ENCODE data around the gene LY6G5C. TPM values are rescaled to one million over a fixed set of nuclear protein-coding genes. Genes with fewer than 3 reads are reported as not detected.

Gene LY6G5C
- total RNA-seq, 2 donors from 2014 or later, result 1.2 to 4.9 TPM

DNA sequence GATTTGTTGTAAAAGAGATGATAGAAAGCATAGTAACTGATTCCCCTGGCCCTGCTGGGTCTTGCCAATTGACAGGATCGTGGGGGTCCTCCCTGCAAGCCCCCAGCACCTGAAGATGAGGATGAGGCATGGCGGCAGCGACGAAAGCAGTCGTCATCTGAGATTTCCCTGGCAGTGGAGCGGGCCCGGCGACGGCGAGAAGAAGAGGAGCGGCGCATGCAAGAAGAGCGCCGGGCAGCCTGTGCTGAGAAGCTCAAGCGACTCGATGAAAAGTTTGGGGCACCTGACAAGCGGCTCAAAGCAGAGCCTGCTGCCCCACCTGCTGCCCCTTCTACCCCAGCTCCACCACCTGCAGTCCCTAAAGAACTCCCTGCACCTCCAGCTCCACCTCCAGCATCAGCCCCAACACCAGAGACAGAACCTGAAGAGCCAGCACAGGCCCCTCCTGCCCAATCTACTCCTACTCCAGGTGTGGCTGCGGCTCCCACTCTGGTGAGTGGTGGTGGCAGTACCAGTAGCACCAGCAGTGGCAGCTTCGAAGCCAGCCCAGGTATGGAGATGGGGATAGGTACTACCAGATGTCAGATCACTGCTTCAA is 53.1 kb downstream of the LY6G5C start:
- Histone ChIP-seq H3K9me3 (no peaks in the 10 kb centered on the region), H3K36me3 (peaks cover 96% of the 10 kb centered on the region), H3K27ac (no peak overlapping the region), H3K4me3 (no peak overlapping the region), H3K4me1 (peaks cover 0 to 1% of the 10 kb centered on the region in 2 donors), H3K27me3 (no peaks in the 10 kb centered on the region)
- no peak for DNase-seq (ENCODE audit: low spot score)
- TF ChIP-seq, protein P1, sequence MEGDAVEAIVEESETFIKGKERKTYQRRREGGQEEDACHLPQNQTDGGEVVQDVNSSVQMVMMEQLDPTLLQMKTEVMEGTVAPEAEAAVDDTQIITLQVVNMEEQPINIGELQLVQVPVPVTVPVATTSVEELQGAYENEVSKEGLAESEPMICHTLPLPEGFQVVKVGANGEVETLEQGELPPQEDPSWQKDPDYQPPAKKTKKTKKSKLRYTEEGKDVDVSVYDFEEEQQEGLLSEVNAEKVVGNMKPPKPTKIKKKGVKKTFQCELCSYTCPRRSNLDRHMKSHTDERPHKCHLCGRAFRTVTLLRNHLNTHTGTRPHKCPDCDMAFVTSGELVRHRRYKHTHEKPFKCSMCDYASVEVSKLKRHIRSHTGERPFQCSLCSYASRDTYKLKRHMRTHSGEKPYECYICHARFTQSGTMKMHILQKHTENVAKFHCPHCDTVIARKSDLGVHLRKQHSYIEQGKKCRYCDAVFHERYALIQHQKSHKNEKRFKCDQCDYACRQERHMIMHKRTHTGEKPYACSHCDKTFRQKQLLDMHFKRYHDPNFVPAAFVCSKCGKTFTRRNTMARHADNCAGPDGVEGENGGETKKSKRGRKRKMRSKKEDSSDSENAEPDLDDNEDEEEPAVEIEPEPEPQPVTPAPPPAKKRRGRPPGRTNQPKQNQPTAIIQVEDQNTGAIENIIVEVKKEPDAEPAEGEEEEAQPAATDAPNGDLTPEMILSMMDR (IDR thresholded peaks at IDR 0.05), result no peak

DNA sequence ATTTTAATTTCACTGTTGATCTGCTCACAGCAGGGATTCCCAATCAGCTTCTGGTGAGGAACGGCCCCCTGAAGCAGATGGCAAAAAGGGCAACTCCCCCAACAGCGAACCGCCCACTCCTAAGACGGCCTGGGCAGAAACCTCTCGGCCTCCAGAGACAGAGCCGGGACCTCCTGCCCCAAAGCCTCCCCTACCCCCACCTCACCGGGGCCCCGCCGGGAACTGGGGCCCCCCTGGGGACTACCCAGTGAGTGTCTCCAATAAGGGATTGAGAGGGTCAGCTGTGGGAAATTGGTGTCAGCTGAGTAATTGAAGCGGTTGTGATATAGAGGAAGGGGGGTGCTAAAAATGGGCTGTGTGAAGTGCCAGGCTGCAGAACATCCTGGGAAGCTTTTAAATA is 53.9 kb downstream of the LY6G5C start:
- Histone ChIP-seq H3K4me3 (no peak overlapping the region), H3K36me3 (peaks cover 88% of the 10 kb centered on the region), H3K27me3 (no peaks in the 10 kb centered on the region), H3K4me1 (peaks cover 0 to 10% of the 10 kb centered on the region in 2 donors), H3K27ac (no peak overlapping the region), H3K9me3 (no peaks in the 10 kb centered on the region)
- no peak for DNase-seq (ENCODE audit: low spot score)
- TF ChIP-seq, protein P1 (IDR thresholded peaks at IDR 0.05), result no peak

Small RNA genes within 50 kb of the gene (microRNA-seq; reads per million reads assigned to microRNA genes)
- gene MIR4646 (ENCODE audit: borderline number of aligned reads in 2 of 2, borderline replicate concordance in 1 of 2) (0 to 0.71 reads per million in 2 donors), gene MIR6832 (ENCODE audit: borderline number of aligned reads in 2 of 2, borderline replicate concordance in 1 of 2) (0 to 1.4 reads per million in 2 donors)

Other genes starting within 250 kb of the LY6G5C start
- gene MICB, start 182.9 kb downstream of the LY6G5C start, total RNA-seq, result 1 to 10 TPM; 1.6 to 3.1 TPM
- gene MCCD1, start 152.1 kb downstream of the LY6G5C start, total RNA-seq, result not detected
- 100 to 1,000 TPM; 119 to 143 TPM for gene DDX39B, start 139.1 kb downstream of the LY6G5C start, total RNA-seq
- 1 to 10 TPM; 1.2 to 6.0 TPM for gene ATP6V1G2, start 134.5 kb downstream of the LY6G5C start, total RNA-seq
- gene NFKBIL1, start 133.5 kb downstream of the LY6G5C start, total RNA-seq, result 10 to 100 TPM; 12.9 to 18.4 TPM
- gene LTA, start 108.8 kb downstream of the LY6G5C start, total RNA-seq, result not detected
- under 1 TPM in 1 of 2 donors, not detected in 1; 0.51 TPM for gene TNF, start 105.5 kb downstream of the LY6G5C start, total RNA-seq
- not detected for gene LTB, start 98.6 kb downstream of the LY6G5C start, total RNA-seq
- 1 to 10 TPM; 2.8 to 8.5 TPM for gene LST1, start 94.8 kb downstream of the LY6G5C start, total RNA-seq
- not detected for gene NCR3, start 88.1 kb downstream of the LY6G5C start, total RNA-seq
- 10 to 100 TPM in 1 of 2 donors, 1 to 10 TPM in 1; 8.3 to 27.3 TPM for gene AIF1, start 65.8 kb downstream of the LY6G5C start, total RNA-seq
- gene PRRC2A, start 60.4 kb downstream of the LY6G5C start, total RNA-seq, result 10 to 100 TPM; 61.0 to 96.7 TPM
- 100 to 1,000 TPM; 209 to 306 TPM for gene BAG6, start 28.4 kb downstream of the LY6G5C start, total RNA-seq
- 1 to 10 TPM; 1.0 to 1.2 TPM for gene APOM, start 25.2 kb downstream of the LY6G5C start, total RNA-seq
- 10 to 100 TPM; 17.8 to 19.2 TPM for gene C6orf47, start 20.3 kb downstream of the LY6G5C start, total RNA-seq
- 10 to 100 TPM; 14.7 to 20.0 TPM for gene GPANK1, start 16.1 kb downstream of the LY6G5C start, total RNA-seq
- gene CSNK2B, start 15.0 kb downstream of the LY6G5C start, total RNA-seq, result 100 to 1,000 TPM; 242 to 243 TPM
- gene LY6G5B, start 11.1 kb downstream of the LY6G5C start, total RNA-seq, result 1 to 10 TPM in 1 of 2 donors, under 1 TPM in 1; 0.67 to 1.8 TPM
- 10 to 100 TPM; 22.7 to 29.4 TPM for gene ABHD16A, start 22.3 kb upstream of the LY6G5C start, total RNA-seq
- not detected for gene LY6G6F, start 25.8 kb upstream of the LY6G5C start, total RNA-seq
- not detected for gene LY6G6D, start 34.3 kb upstream of the LY6G5C start, total RNA-seq
- 1 to 10 TPM in 1 of 2 donors, not detected in 1; 1.3 TPM for gene LY6G6C, start 40.7 kb upstream of the LY6G5C start, total RNA-seq
- gene MPIG6B, start 42.3 kb upstream of the LY6G5C start, total RNA-seq, result under 1 TPM in 1 of 2 donors, not detected in 1; 0.55 TPM
- 10 to 100 TPM; 53.5 to 93.3 TPM for gene DDAH2, start 48.2 kb upstream of the LY6G5C start, total RNA-seq
- gene CLIC1, start 55.5 kb upstream of the LY6G5C start, total RNA-seq, result 100 to 1,000 TPM in 1 of 2 donors, 10 to 100 TPM in 1; 90.9 to 194 TPM
- under 1 TPM; 0.37 to 0.98 TPM for gene MSH5, start 58.9 kb upstream of the LY6G5C start, total RNA-seq
- gene SAPCD1, start 81.6 kb upstream of the LY6G5C start, total RNA-seq, result not detected
- 1 to 10 TPM; 4.1 to 7.5 TPM for gene VWA7, start 96.3 kb upstream of the LY6G5C start, total RNA-seq
- gene VARS1, start 114.7 kb upstream of the LY6G5C start, total RNA-seq, result 10 to 100 TPM; 15.3 to 24.6 TPM
- 10 to 100 TPM; 28.8 to 32.0 TPM for gene LSM2, start 125.9 kb upstream of the LY6G5C start, total RNA-seq
- 1 to 10 TPM; 1.1 to 1.6 TPM for gene HSPA1L, start 134.2 kb upstream of the LY6G5C start, total RNA-seq
- 100 to 1,000 TPM; 315 to 334 TPM for gene HSPA1A, start 134.5 kb upstream of the LY6G5C start, total RNA-seq
- 100 to 1,000 TPM; 131 to 232 TPM for gene HSPA1B, start 146.7 kb upstream of the LY6G5C start, total RNA-seq
- 10 to 100 TPM; 28.0 to 37.7 TPM for gene NEU1, start 181.8 kb upstream of the LY6G5C start, total RNA-seq
- gene SLC44A4, start 197.9 kb upstream of the LY6G5C start, total RNA-seq, result not detected
- gene EHMT2, start 216.6 kb upstream of the LY6G5C start, total RNA-seq, result 10 to 100 TPM; 10.5 to 19.1 TPM
- under 1 TPM; 0.47 to 0.52 TPM for gene ZBTB12, start 221.0 kb upstream of the LY6G5C start, total RNA-seq
- 10 to 100 TPM in 1 of 2 donors, 1 to 10 TPM in 1; 3.5 to 19.9 TPM for gene C2, start 246.7 kb upstream of the LY6G5C start, total RNA-seq

All from right atrium auricular region (tissue), 2 donors.